GM18951 (cell line): ENCODE results near the gene KRTAP20-4.

Experiments used
- POLR2A ChIP-seq: IDR thresholded peaks from 4 replicates; pipeline ENCODE4 v1.6.1; 2011; ENCODE audit warnings: mild to moderate bottlenecking; ENCODE audit not compliant: insufficient read length, insufficient read depth; ENCODE audit errors: extremely low read depth
- in situ Hi-C: fragments of 300-500 bp; cut with MboI; formaldehyde crosslinking; loops from one replicate; pipeline ENCODE4 v1.12.0; 2022; ENCODE audit warnings: low sequenced_read_pairs, mixed read lengths, inconsistent platforms; ENCODE audit not compliant: unreplicated experiment

Gene KRTAP20-4

DNA sequence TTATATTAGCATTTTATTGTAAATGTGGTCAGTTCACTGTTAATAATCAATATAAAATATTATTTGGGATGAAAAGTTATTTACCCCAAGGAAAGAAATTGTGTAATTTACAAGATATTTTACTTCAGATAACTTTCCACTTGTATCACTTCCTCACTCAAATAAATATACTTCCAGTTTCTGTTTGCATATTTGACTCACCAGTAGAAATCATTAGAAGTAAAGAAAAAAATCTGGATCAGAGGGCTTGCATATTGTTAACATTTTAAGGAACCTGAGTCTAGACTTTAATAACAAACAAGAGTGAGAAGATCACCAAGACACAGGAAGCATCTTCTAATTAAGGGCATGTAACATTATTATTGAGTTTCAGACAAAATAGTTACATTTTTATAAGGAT lies 347 bp upstream of the KRTAP20-4 start:
- no peak for TF ChIP-seq POLR2A
- in situ Hi-C loops = no loop called here

DNA sequence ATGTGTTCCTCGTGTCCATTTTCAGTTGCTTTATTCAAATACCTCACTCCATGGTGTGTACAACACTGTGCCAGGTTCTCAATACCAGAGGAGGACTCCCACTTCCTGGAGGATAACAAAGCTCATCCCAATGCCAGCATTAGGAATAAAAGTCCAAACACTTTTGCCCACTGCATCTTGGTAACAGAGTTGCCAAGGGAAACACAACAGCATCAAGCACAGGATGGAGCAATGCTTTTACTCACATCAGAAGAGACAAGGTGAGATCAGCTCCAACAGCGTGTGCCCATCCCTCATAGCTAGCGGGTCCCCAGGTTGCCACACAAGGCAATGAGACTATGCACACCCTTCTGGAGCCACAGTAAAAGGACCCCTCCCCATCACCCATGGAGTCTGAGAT lies 2.9 kb downstream of the KRTAP20-4 start:
- in situ Hi-C loops = no loop called here
- TF ChIP-seq POLR2A = no peak

DNA sequence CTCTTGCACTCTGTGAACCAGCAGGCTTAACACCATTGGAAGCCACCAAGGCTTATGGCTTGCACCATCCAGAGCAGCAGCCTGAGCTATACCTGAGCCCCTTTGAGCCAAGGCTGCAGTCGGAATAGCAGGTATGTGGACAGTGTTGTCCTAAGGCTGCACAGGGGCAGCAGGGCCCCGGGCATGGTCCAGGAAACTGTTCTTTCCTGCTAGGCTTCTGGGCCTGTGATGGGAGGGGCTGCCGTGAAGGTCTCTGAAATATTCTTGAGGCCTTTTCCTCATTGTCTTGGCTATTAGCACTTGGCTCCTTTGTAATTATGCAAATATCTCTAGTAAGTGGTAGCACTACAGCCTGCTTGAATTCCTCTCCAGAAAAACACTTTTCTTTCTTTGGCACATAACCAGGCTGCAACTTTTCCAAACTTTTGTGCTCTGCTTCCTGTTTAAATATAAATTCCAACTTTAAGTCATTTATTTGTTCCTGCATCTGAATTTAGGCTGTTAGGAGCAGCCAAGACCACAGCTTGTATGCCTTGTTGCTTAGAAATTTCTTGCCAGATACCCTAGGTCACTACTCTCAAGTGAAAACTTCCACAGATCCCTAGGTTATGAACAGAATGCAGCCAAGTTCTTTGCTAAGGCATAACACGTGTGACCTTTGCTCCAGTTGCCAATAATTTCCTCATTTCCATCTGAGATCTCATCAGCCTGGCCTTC lies 5.2 kb downstream of the KRTAP20-4 start:
- in situ Hi-C loops = no loop called here
- no peak for TF ChIP-seq POLR2A

DNA sequence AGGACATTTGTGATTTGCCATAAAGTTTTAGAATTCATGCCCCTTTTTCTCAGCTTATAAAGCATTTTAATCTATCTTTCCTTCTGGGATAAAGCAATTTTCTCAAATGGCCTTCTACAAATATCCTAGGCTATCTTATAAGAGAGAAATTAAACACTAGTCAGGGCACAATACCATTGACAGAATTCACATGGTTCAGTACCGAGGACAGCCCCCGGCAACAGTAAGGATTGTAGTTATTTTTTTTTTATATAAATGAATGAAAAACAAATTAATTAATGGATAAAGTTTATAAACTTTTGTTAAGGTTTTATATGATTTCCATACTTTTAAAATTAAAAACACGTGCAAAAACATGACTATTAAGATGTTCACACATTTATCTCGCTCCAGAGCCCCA lies 7.7 kb downstream of the KRTAP20-4 start:
- no peak for TF ChIP-seq POLR2A
- in situ Hi-C loops = no loop called here

DNA sequence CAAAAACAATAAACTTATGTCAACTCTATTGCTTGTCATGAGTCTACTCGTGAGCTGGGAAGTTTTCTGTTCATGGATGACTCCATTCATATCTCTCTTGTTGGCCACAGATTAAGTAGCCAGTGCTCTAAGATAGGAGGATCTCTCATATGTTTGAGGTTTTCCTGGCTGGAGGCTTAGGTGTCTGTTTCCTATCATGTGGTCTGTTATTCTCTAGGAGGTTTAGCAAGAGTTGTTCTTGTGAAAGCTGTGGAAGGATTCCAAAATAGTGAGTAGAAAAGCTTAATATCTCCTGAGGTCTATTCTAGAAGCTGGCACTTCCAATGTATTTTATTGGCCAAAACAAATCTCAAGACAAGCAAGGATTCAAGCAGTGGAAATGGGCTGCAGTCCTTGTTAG lies 8.8 kb downstream of the KRTAP20-4 start:
- in situ Hi-C loops = no loop called here

DNA sequence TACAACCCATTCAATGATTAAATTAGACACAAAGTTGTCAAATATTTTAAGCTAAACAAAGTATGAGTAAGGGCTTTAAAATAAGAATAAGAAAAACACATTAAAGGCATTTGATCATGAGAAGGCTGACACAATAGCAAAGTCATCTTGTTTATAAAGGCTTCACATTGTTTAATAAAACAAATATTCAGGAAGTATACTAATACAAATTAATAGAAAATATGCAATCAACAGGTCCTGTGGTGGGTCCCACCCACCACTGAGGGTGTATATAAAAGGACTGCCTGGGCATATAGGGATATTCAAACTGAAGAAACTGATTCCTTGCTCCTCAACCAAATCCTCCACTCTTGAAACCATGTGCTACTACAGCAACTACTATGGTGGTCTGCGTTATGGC lies 14.5 kb downstream of the KRTAP20-4 start, which contains the start of gene KRTAP20-2:
Gene KRTAP20-2 (plus strand): TSS at position 301 of the 400 bp plus-strand sequence. CDS start 58 bp downstream, at position 359.
- no peak for TF ChIP-seq POLR2A
- in situ Hi-C loops = no loop called here

More for the DNA sequence above, 8.8 kb downstream of the KRTAP20-4 start:
- no peak for TF ChIP-seq POLR2A

DNA sequence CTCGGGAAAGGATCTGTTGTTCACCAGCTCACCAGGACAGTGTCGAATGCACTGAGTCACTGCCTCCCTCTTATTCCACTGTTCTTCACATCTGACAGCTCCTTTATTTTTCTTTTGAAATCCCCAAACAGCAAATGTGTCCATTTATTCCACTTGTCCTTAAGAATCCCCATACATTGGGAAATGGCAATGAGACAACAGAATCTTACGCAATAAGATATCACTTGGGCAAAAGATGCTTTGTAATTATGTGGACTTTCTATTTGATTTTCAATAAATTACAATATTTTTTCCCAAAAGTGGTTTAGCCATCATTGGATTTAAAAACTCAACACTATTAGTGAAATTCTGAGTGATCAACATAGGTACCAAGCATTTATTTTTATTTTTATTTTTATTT lies 18.3 kb downstream of the KRTAP20-4 start:
- TF ChIP-seq POLR2A = no peak
- in situ Hi-C loops = no loop called here

DNA sequence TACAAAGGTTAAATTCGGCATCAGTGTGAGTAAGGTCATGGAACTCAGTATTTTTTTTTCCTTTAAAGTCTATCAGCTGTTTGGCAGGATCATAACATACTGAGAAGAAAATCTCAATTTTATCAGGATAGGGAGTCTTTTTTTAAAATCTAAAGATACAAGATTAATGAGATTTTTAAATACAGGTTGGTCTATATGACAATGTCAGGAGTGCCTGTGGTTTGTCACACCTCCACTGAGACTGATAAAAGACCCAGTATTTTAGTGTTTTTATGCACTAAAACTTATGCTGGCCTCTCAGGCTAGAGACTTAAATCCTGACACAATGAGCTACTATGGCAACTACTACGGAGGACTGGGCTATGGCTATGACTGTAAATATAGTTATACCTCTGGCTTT lies 22.1 kb downstream of the KRTAP20-4 start, which contains the start of gene KRTAP20-3:
Gene KRTAP20-3 (plus strand): TSS at position 301 of the 400 bp plus-strand sequence.
- no peak for TF ChIP-seq POLR2A
- in situ Hi-C loops = no loop called here

DNA sequence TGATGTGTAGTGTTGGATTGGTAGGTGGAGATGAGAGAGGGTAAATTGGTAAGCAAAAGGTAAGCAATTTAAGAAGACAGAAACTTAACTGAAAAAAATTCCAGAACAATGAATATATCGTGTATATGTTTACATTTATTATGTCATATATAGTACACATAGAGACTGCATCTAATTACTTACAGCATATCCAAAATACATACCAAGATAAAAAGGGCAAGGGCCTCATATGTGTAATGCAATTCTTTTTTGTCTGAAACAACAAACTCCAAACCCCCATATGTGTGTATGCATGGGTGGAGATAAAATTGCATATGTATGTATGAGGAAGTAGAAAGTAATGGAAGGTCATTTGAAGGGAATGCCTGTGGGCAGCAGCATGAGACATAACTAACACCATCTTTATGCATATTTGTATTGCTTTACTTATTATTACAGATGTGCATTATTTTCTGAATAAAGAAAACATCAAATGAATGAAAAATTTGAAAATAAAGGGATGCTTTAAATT lies 26.5 kb downstream of the KRTAP20-4 start:
- TF ChIP-seq POLR2A = no peak
- in situ Hi-C loops = no loop called here

DNA sequence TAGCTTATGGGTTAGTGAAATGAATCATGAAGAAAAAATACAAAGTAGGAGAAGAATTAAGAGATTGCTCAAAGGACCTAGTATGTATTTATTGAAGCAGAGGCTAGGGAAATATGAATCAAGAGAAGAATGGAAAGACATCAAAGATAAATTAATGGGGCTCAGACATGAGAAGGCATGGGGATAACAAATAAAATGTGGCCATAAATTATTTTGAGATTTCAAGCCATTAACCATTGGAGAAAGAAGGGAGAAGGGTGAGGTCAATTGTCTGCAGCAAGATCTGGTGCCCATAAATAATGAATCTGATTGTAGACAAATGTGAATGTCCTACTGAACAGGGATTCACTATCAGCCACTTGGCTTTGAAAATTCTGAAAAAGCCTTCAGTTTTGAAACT lies 32.5 kb downstream of the KRTAP20-4 start:
- no peak for TF ChIP-seq POLR2A
- in situ Hi-C loops = no loop called here

DNA sequence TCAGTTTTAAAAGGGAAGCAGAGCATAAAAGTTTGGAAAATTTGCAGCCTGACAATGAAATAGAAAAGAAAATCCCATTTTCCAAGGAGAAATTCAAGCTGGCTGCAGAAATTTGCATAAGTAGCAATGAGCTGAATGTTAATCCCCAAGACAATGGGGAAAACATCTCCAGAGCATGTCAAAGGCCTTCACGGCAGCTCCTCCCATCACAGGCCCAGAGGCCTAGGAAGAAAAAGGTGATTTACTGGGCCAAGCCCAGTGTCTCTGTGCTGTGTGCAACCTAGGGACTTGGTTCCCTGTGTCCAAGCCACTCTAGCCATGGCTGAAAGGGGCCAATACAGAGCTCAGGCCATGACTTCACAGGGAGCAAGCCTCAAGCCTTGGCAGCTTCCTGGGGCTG lies 48.3 kb downstream of the KRTAP20-4 start:
- TF ChIP-seq POLR2A = no peak
- in situ Hi-C loops = no loop called here
